ENCODE results near the gene LHFPL6.

GRCh38 chr13:39522329-39522728 is 80.7 kb downstream of the LHFPL6 start:
- TF ChIP-seq CTCF (IDR thresholded peaks at IDR 0.05) (no peak), POLR2A (IDR thresholded peaks at IDR 0.05) (no peak)
